HT1080 (cell line): ENCODE results near the gene CHN2. TPM values are rescaled to one million over a fixed set of nuclear protein-coding genes. Genes with fewer than 3 reads are reported as not detected.

Experiments
- DNase-seq: peaks from one replicate; pipeline ENCODE4 v3.0.0-alpha.2; 2015; ENCODE audit warnings: low read depth
- total RNA-seq: library from RNA; depleted of rRNA; stranded (reverse); fragments of >200 nt; shearing (Covaris generic); gene quantifications from 2 replicates; pipeline ENCODE4 v1.2.3, GENCODE V29; 2014

The CHN2 gene
- total RNA-seq, 1 experiment from 2014 or later = not detected

GRCh38 chr7:29386196-29386765 is 191.7 kb downstream of the CHN2 start:
- no peak for DNase-seq

GRCh38 chr7:29391262-29391661 is 196.7 kb downstream of the CHN2 start:
- no peak for DNase-seq

GRCh38 chr7:29394321-29394720 is 199.7 kb downstream of the CHN2 start:
- DNase-seq = no peak

GRCh38 chr7:29396563-29396962 is 202.0 kb downstream of the CHN2 start:
- DNase-seq = no peak

GRCh38 chr7:29397398-29397797 is 202.8 kb downstream of the CHN2 start:
- DNase-seq = no peak

- no peak for DNase-seq
Observed at GRCh38 chr7:29398011-29398410, 203.4 kb downstream of the CHN2 start.

- no peak for DNase-seq
Observed at GRCh38 chr7:29400437-29400836, 205.9 kb downstream of the CHN2 start.

GRCh38 chr7:29401769-29402168 is 207.2 kb downstream of the CHN2 start:
- no peak for DNase-seq

GRCh38 chr7:29405891-29406290 is 211.3 kb downstream of the CHN2 start:
- DNase-seq = no peak

GRCh38 chr7:29406366-29406765 is 211.8 kb downstream of the CHN2 start:
- no peak for DNase-seq

- DNase-seq = peak; percentile 68
Observed at GRCh38 chr7:29408841-29409243, 214.3 kb downstream of the CHN2 start.

- no peak for DNase-seq
Observed at GRCh38 chr7:29410996-29411395, 216.4 kb downstream of the CHN2 start.

- DNase-seq = no peak
Observed at GRCh38 chr7:29412912-29413311, 218.3 kb downstream of the CHN2 start.

GRCh38 chr7:29413626-29414136 is 219.1 kb downstream of the CHN2 start:
- no peak for DNase-seq

- DNase-seq = no peak
Observed at GRCh38 chr7:29414216-29414615, 219.6 kb downstream of the CHN2 start.

GRCh38 chr7:29415215-29415614 is 220.6 kb downstream of the CHN2 start:
- no peak for DNase-seq

GRCh38 chr7:29416276-29416937 is 221.8 kb downstream of the CHN2 start:
- no peak for DNase-seq

GRCh38 chr7:29416938-29417305 is 222.3 kb downstream of the CHN2 start:
- no peak for DNase-seq

GRCh38 chr7:29418056-29418455 is 223.5 kb downstream of the CHN2 start:
- DNase-seq = no peak

GRCh38 chr7:29418651-29419050 is 224.1 kb downstream of the CHN2 start:
- no peak for DNase-seq

GRCh38 chr7:29420011-29420410 is 225.4 kb downstream of the CHN2 start:
- DNase-seq = no peak

GRCh38 chr7:29421010-29421956 is 226.7 kb downstream of the CHN2 start:
- DNase-seq = no peak
